WTC11 (cell line): ENCODE data around the gene ZNF830. TPM values are rescaled to one million over a fixed set of nuclear protein-coding genes. Genes with fewer than 3 reads are reported as not detected.
"Not testable (repeated sequence)": the region's sequence is repeated elsewhere in the genome, so short reads cannot be mapped to it uniquely, and the experiment has no call there.

Experiments used
- ATAC-seq: fragments of 200-7000 bp; cut with Tn5 transposase; 2 replicates; pipeline ENCODE4 v1.10.0; 2021; ENCODE audit warnings: mild to moderate bottlenecking, moderate library complexity
- CTCF ChIA-PET: fragments of 300-600 bp; sonication (Branson Sonifier 250); formaldehyde crosslinking; loops from one replicate; lab custom pipeline; 2021; ENCODE audit warnings: antibody characterized with exemption; lab: Charles Lee
- POLR2A ChIA-PET: fragments of 350-600 bp; sonication (Branson Sonifier 250); formaldehyde crosslinking; loops from one replicate; lab custom pipeline; 2021; ENCODE audit warnings: antibody characterized with exemption; lab: Charles Lee
- DNase-seq: peaks from one replicate; pipeline ENCODE4 v3.0.0; 2021; ENCODE audit warnings: low spot score
- H3K27ac Mint-ChIP-seq: 2 replicates; pipeline ENCODE4 v1.8.0; 2021; ENCODE audit warnings: mixed read lengths
- H3K27me3 Mint-ChIP-seq: 2 replicates; pipeline ENCODE4 v1.8.0; 2021; ENCODE audit warnings: low read depth, mild to moderate bottlenecking, moderate library complexity, mixed read lengths
- H3K36me3 Mint-ChIP-seq: 2 replicates; pipeline ENCODE4 v1.8.0; 2021; ENCODE audit warnings: mixed read lengths
- H3K4me1 Mint-ChIP-seq: 2 replicates; pipeline ENCODE4 v1.8.0; 2022; ENCODE audit warnings: mixed read lengths
- H3K4me3 Mint-ChIP-seq: 2 replicates; pipeline ENCODE4 v1.8.0; 2021; ENCODE audit warnings: mild to moderate bottlenecking, moderate library complexity, mixed read lengths
- H3K9me3 Mint-ChIP-seq: 2 replicates; pipeline ENCODE4 v1.8.0; 2021; ENCODE audit warnings: mixed read lengths
- ATF2 ChIP-seq: sonication (generic); formaldehyde crosslinking; IDR thresholded peaks from 2 replicates; pipeline ENCODE4 v1.8.1; 2022; ENCODE audit warnings: low read depth, missing genetic modification reagents, borderline replicate concordance
- ATF3 ChIP-seq: sonication (generic); formaldehyde crosslinking; conservative IDR thresholded peaks from 2 replicates; pipeline ENCODE4 v1.8.1; 2022; ENCODE audit warnings: mild to moderate bottlenecking, missing genetic modification reagents
- CREB1 ChIP-seq: sonication (generic); formaldehyde crosslinking; IDR thresholded peaks from 2 replicates; pipeline ENCODE4 v1.8.0; 2023; ENCODE audit warnings: mild to moderate bottlenecking, missing genetic modification reagents
- ELF4 ChIP-seq: sonication (generic); formaldehyde crosslinking; IDR thresholded peaks from 2 replicates; pipeline ENCODE4 v1.8.1; 2022; ENCODE audit warnings: low read depth, mild to moderate bottlenecking, moderate library complexity, missing genetic modification reagents
- FOXP4 ChIP-seq: sonication (generic); formaldehyde crosslinking; IDR thresholded peaks from 2 replicates; pipeline ENCODE4 v1.8.0; 2022; ENCODE audit warnings: mild to moderate bottlenecking, missing genetic modification reagents
- IRF2 ChIP-seq: sonication (generic); formaldehyde crosslinking; IDR thresholded peaks from 2 replicates; pipeline ENCODE4 v1.8.0; 2022; ENCODE audit warnings: low read depth, missing genetic modification reagents, borderline replicate concordance
- NR3C1 ChIP-seq: sonication (generic); formaldehyde crosslinking; conservative IDR thresholded peaks from 2 replicates; pipeline ENCODE4 v1.8.1; 2023; ENCODE audit warnings: low read depth, mild to moderate bottlenecking, missing genetic modification reagents
- OVOL2 ChIP-seq: fragments of 250-450 bp; sonication (Bioruptor Pico); IDR thresholded peaks from 2 replicates; pipeline ENCODE4 v1.9.0; 2021; ENCODE audit warnings: mild to moderate bottlenecking, borderline replicate concordance
- SMAD4 ChIP-seq: sonication (generic); formaldehyde crosslinking; IDR thresholded peaks from 2 replicates; pipeline ENCODE4 v1.8.0; 2022; ENCODE audit warnings: mild to moderate bottlenecking, missing genetic modification reagents
- TEAD1 ChIP-seq: sonication (generic); formaldehyde crosslinking; IDR thresholded peaks from 2 replicates; pipeline ENCODE4 v1.8.0; 2022; ENCODE audit warnings: mild to moderate bottlenecking, missing genetic modification reagents
- ZNF219 ChIP-seq: sonication (generic); formaldehyde crosslinking; IDR thresholded peaks from 2 replicates; pipeline ENCODE4 v1.8.0; 2023; ENCODE audit warnings: missing genetic modification reagents, mild to moderate bottlenecking, borderline replicate concordance
- ZNF532 ChIP-seq: fragments of 250-450 bp; sonication (Bioruptor Pico); IDR thresholded peaks from 2 replicates; pipeline ENCODE4 v1.9.0; 2021; ENCODE audit warnings: mild to moderate bottlenecking, borderline replicate concordance
- ZNF671 ChIP-seq: fragments of 250-450 bp; sonication (Bioruptor Pico); IDR thresholded peaks from 2 replicates; pipeline ENCODE4 v1.8.0; 2021; ENCODE audit warnings: mild to moderate bottlenecking
- total RNA-seq: library from RNA; stranded (reverse); gene quantifications from 3 replicates; pipeline ENCODE4 v1.2.3, GENCODE V29; 2021
- TF ChIP-seq, protein P1 (sequence below): sonication (generic); formaldehyde crosslinking; IDR thresholded peaks from 2 replicates; pipeline ENCODE4 v1.8.0; 2023; ENCODE audit warnings: missing genetic modification reagents, mild to moderate bottlenecking, borderline replicate concordance

ZNF830 gene
- total RNA-seq, 1 experiment from 2014 or later: 20.2 TPM

- DNase-seq: no peak
- Mint-ChIP-seq H3K9me3 (no peaks in the 10 kb centered on the region), H3K36me3 (no peaks in the 10 kb centered on the region), H3K4me3 (no peak overlapping the region), H3K27ac (no peak overlapping the region), H3K27me3 (peaks cover 7% of the 10 kb centered on the region; the same call in 1 of the 2 replicates)
- POLR2A ChIA-PET: no interaction called here
- CTCF ChIA-PET: no interaction called here
- ATAC-seq: no peak
- TF ChIP-seq ATF2 (CRISPR knock-in tag) (no peak), NR3C1 (CRISPR knock-in tag) (no peak), ELF4 (no peak), OVOL2 (CRISPR knock-in tag) (no peak), CREB1 (CRISPR knock-in tag) (no peak), ZNF532 (CRISPR knock-in tag) (no peak), ZNF671 (CRISPR knock-in tag) (no peak), ATF3 (CRISPR knock-in tag) (no peak), TEAD1 (no peak)
- TF ChIP-seq, protein P1, sequence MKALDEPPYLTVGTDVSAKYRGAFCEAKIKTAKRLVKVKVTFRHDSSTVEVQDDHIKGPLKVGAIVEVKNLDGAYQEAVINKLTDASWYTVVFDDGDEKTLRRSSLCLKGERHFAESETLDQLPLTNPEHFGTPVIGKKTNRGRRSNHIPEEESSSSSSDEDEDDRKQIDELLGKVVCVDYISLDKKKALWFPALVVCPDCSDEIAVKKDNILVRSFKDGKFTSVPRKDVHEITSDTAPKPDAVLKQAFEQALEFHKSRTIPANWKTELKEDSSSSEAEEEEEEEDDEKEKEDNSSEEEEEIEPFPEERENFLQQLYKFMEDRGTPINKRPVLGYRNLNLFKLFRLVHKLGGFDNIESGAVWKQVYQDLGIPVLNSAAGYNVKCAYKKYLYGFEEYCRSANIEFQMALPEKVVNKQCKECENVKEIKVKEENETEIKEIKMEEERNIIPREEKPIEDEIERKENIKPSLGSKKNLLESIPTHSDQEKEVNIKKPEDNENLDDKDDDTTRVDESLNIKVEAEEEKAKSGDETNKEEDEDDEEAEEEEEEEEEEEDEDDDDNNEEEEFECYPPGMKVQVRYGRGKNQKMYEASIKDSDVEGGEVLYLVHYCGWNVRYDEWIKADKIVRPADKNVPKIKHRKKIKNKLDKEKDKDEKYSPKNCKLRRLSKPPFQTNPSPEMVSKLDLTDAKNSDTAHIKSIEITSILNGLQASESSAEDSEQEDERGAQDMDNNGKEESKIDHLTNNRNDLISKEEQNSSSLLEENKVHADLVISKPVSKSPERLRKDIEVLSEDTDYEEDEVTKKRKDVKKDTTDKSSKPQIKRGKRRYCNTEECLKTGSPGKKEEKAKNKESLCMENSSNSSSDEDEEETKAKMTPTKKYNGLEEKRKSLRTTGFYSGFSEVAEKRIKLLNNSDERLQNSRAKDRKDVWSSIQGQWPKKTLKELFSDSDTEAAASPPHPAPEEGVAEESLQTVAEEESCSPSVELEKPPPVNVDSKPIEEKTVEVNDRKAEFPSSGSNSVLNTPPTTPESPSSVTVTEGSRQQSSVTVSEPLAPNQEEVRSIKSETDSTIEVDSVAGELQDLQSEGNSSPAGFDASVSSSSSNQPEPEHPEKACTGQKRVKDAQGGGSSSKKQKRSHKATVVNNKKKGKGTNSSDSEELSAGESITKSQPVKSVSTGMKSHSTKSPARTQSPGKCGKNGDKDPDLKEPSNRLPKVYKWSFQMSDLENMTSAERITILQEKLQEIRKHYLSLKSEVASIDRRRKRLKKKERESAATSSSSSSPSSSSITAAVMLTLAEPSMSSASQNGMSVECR (CRISPR knock-in tag): no peak
- TF ChIP-seq, all 79 proteins: peak for 0
- no peaks in the 10 kb centered on the region for H3K4me1 Mint-ChIP-seq
Measured at GRCh38 chr17:34930283-34930682, 31.1 kb upstream of the ZNF830 start.

GRCh38 chr17:34950780-34951179 lies 10.6 kb upstream of the ZNF830 start:
- ATAC-seq, H3K36me3 Mint-ChIP-seq, DNase-seq, CTCF ChIA-PET, H3K9me3 Mint-ChIP-seq, H3K27ac Mint-ChIP-seq, H3K4me3 Mint-ChIP-seq, POLR2A ChIA-PET, H3K4me1 Mint-ChIP-seq: not testable (repeated sequence)
- peaks cover 13% of the 10 kb centered on the region for H3K27me3 Mint-ChIP-seq

DNA sequence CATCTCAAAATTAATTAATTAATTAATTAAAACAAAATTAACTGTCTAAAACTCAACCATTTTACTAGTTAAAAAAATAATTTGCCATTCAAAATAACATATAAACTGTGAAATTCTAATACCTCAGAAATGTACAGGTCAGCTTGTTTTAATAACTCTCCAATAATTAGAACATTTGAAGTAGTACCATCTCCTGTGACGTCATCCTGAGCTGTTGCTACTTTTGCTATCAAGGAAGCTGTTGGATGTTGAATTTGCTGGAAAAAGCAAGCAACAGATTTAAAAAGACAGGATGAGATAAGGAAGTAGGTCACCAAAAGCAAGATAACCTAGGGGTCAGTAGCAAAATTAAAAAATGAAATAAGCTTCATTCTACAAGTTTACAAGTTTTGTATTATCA lies 2.9 kb upstream of the ZNF830 start:
- Mint-ChIP-seq H3K4me3 (no peak overlapping the region), H3K27ac (no peak overlapping the region), H3K27me3 (peaks cover 35% of the 10 kb centered on the region), H3K4me1 (peaks cover 8% of the 10 kb centered on the region), H3K36me3 (peaks cover 8% of the 10 kb centered on the region), H3K9me3 (no peaks in the 10 kb centered on the region)
- ChIA-PET POLR2A (no interaction called here), CTCF (interaction anchor here (1.0 kb wide), 1 partner anchor 9 kb away, joined by 3 read pairs; no protein-coding TSS in a partner anchor)
- DNase-seq: no peak
- ATAC-seq: no peak
- TF ChIP-seq FOXP4 (CRISPR knock-in tag) (no peak), NR3C1 (CRISPR knock-in tag) (no peak), ZNF219 (CRISPR knock-in tag) (no peak), IRF2 (no peak), SMAD4 (CRISPR knock-in tag) (no peak)
- TF ChIP-seq, protein P1 (CRISPR knock-in tag): no peak
